PC-3 (cell line): ENCODE data around the gene TCERG1L.

Source experiments
- CTCF ChIP-seq: fragments of 300-600 bp; sonication (generic); conservative IDR thresholded peaks from 2 replicates; pipeline ENCODE4 v1.5.1; 2017; ENCODE audit warnings: antibody characterized with exemption, low read depth, mild to moderate bottlenecking, low read length
- EZH2 ChIP-seq: fragments of 300-600 bp; sonication (generic); IDR thresholded peaks from one replicate; pipeline ENCODE4 v1.6.1; 2017; ENCODE audit warnings: antibody characterized with exemption, mild to moderate bottlenecking, low read length; ENCODE audit not compliant: unreplicated experiment

- TF ChIP-seq CTCF: no peak
- TF ChIP-seq EZH2: no peak
These were observed 100.0 kb downstream of the TCERG1L start for GRCh38 chr10:131211559-131211958.
